Hepatocyte (in vitro differentiated cells): ENCODE measurements around the gene FAM174C. TPM values are rescaled to one million over a fixed set of nuclear protein-coding genes. Genes with fewer than 3 reads are reported as not detected.

Experiments used
- DNase-seq: peaks from one replicate; pipeline ENCODE4 v3.0.0-alpha.2; 2016; ENCODE audit warnings: low spot score
- H2AFZ ChIP-seq: fragments of 200-600 bp; sonication (generic); 2 replicates; pipeline ENCODE4 v1.6.0; 2016; ENCODE audit warnings: antibody characterized with exemption, mild to moderate bottlenecking
- H3K27ac ChIP-seq: fragments of 200-600 bp; sonication (generic); 2 replicates; pipeline ENCODE4 v1.5.1; 2016; ENCODE audit warnings: mild to moderate bottlenecking
- H3K27me3 ChIP-seq: fragments of 200-600 bp; sonication (generic); 2 replicates; pipeline ENCODE4 v1.6.1; 2016
- H3K36me3 ChIP-seq: fragments of 200-600 bp; sonication (generic); replicated peaks from 2 replicates; pipeline ENCODE4 v1.5.1; 2016; ENCODE audit warnings: low read depth; ENCODE audit not compliant: insufficient read depth
- H3K4me1 ChIP-seq: fragments of 200-600 bp; sonication (generic); 2 replicates; pipeline ENCODE4 v1.5.1; 2016; ENCODE audit warnings: mild to moderate bottlenecking, moderate library complexity; ENCODE audit not compliant: insufficient read depth
- H3K4me2 ChIP-seq: fragments of 200-600 bp; sonication (generic); 2 replicates; pipeline ENCODE4 v1.6.0; 2016
- H3K4me3 ChIP-seq: fragments of 200-600 bp; sonication (generic); 2 replicates; pipeline ENCODE4 v1.5.1; 2016; ENCODE audit warnings: mild to moderate bottlenecking
- H3K79me2 ChIP-seq: fragments of 200-600 bp; sonication (generic); 2 replicates; pipeline ENCODE4 v1.6.0; 2017; ENCODE audit warnings: mild to moderate bottlenecking
- H3K9me2 ChIP-seq: fragments of 200-600 bp; sonication (generic); replicated peaks from 2 replicates; pipeline ENCODE4 v1.6.0; 2017; ENCODE audit warnings: mild to moderate bottlenecking; ENCODE audit not compliant: insufficient read depth
- H3K9me3 ChIP-seq: fragments of 200-600 bp; sonication (generic); 2 replicates; pipeline ENCODE4 v1.5.1; 2016; ENCODE audit warnings: low read depth, mild to moderate bottlenecking
- H4K20me1 ChIP-seq: fragments of 200-600 bp; sonication (generic); 2 replicates; pipeline ENCODE4 v1.6.0; 2016; ENCODE audit warnings: mild to moderate bottlenecking; ENCODE audit not compliant: insufficient read depth, poor library complexity, severe bottlenecking
- CTCF ChIP-seq: fragments of 200-600 bp; sonication (generic); IDR thresholded peaks from 2 replicates; pipeline ENCODE4 v1.5.1; 2016; ENCODE audit warnings: antibody characterized with exemption, mild to moderate bottlenecking; ENCODE audit not compliant: poor library complexity
- EZH2 ChIP-seq: fragments of 200-600 bp; sonication (generic); IDR thresholded peaks from 2 replicates; pipeline ENCODE4 v1.6.1; 2016; ENCODE audit warnings: antibody characterized with exemption, mild to moderate bottlenecking, borderline replicate concordance
- EZH2phosphoT487 ChIP-seq: fragments of 200-600 bp; sonication (generic); IDR thresholded peaks from one replicate; pipeline ENCODE4 v1.6.1; 2018; ENCODE audit warnings: antibody characterized with exemption, mild to moderate bottlenecking, low read depth, moderate library complexity; ENCODE audit not compliant: unreplicated experiment, severe bottlenecking
- WGBS: methylation state at CpG from one replicate; pipeline ENCODE4 v1.1.6; 2016; ENCODE audit warnings: low lambda C conversion rate; ENCODE audit errors: missing lambda C conversion rate; 5-methylcytosine and 5-hydroxymethylcytosine counted together
- polyA plus RNA-seq: library from polyadenylated mRNA; unstranded; fragments of >200 nt; fragmentation: Nextera tagmentation; extraction: Ambion mirVana; gene quantifications from 2 replicates; pipeline ENCODE4 v1.2.1, GENCODE V29; 2016
- total RNA-seq: library from RNA; depleted of rRNA; stranded (reverse); fragments of >200 nt; gene quantifications from 2 replicates; pipeline ENCODE4 v1.2.3, GENCODE V29; 2014

Gene FAM174C
- total and polyA plus RNA-seq, 2 experiments from 2014 or later: 25.5 to 79.9 TPM

GRCh38 chr19:1262623-1263123 lies 12.7 kb upstream of the FAM174C start:
- TF ChIP-seq EZH2: no peak
- TF ChIP-seq EZH2phosphoT487: no peak
- no peak for TF ChIP-seq CTCF
- Histone ChIP-seq H3K4me1 (peaks cover 78% of the 10 kb centered on the region), H3K4me3 (no peak overlapping the region)

GRCh38 chr19:1263188-1263587 lies 12.1 kb upstream of the FAM174C start:
- H3K9me3 ChIP-seq: no peaks in the 10 kb centered on the region
- peaks cover 21% of the 10 kb centered on the region for H3K79me2 ChIP-seq
- no peaks in the 10 kb centered on the region for H3K36me3 ChIP-seq
- no peak overlapping the region for H3K4me3 ChIP-seq
- DNase-seq: no peak
- WGBS: 73% methylated on average over 5 of the region's 5 CpGs
- no peaks in the 10 kb centered on the region for H3K27me3 ChIP-seq
- no peaks in the 10 kb centered on the region for H3K9me2 ChIP-seq
- H2AFZ ChIP-seq: no peak overlapping the region
- peak overlapping the region; percentile 93 for H3K4me2 ChIP-seq
- H3K4me1 ChIP-seq: peaks cover 78% of the 10 kb centered on the region
- no peak for TF ChIP-seq EZH2
- no peak for TF ChIP-seq CTCF
- no peak for TF ChIP-seq EZH2phosphoT487
- peak overlapping the region; percentile 98 for H3K27ac ChIP-seq
- H4K20me1 ChIP-seq: no peaks in the 10 kb centered on the region

More at GRCh38 chr19:1262623-1263123, 12.7 kb upstream of the FAM174C start:
- Histone ChIP-seq H3K4me2 (peak overlapping the region; percentile 93), H3K79me2 (peaks cover 19% of the 10 kb centered on the region), H3K27me3 (no peaks in the 10 kb centered on the region), H3K27ac (peak overlapping the region; percentile 98), H2AFZ (no peak overlapping the region), H3K9me2 (no peaks in the 10 kb centered on the region), H3K9me3 (no peaks in the 10 kb centered on the region), H4K20me1 (peaks cover 2% of the 10 kb centered on the region), H3K36me3 (no peaks in the 10 kb centered on the region)
- WGBS: 38% methylated on average over 13 of the region's 21 CpGs
- no peak for DNase-seq

GRCh38 chr19:1264801-1265614 lies 10.3 kb upstream of the FAM174C start:
- Histone ChIP-seq H3K4me1 (peaks cover 69% of the 10 kb centered on the region), H3K9me3 (no peaks in the 10 kb centered on the region), H3K36me3 (no peaks in the 10 kb centered on the region), H3K27me3 (no peaks in the 10 kb centered on the region), H2AFZ (no peak overlapping the region), H3K27ac (peak overlapping the region; percentile 87), H3K79me2 (peaks cover 30% of the 10 kb centered on the region), H3K4me2 (peak overlapping the region; percentile 100), H3K9me2 (no peaks in the 10 kb centered on the region), H4K20me1 (peaks cover 4% of the 10 kb centered on the region), H3K4me3 (no peak overlapping the region)
- TF ChIP-seq EZH2phosphoT487: no peak
- no peak for TF ChIP-seq CTCF
- no peak for TF ChIP-seq EZH2
- WGBS: 62% methylated on average over 26 of the region's 26 CpGs
- DNase-seq: peak; percentile 92
